HG03025 (cell line): ENCODE results near the gene LRRC45.

ENCODE experiments used
- ATAC-seq: cut with Tn5 transposase; IDR thresholded peaks from one replicate; pipeline ENCODE4 v1.9.1; 2021; ENCODE audit warnings: mild to moderate bottlenecking, moderate library complexity; ENCODE audit not compliant: unreplicated experiment, low FRiP score

Gene LRRC45

DNA sequence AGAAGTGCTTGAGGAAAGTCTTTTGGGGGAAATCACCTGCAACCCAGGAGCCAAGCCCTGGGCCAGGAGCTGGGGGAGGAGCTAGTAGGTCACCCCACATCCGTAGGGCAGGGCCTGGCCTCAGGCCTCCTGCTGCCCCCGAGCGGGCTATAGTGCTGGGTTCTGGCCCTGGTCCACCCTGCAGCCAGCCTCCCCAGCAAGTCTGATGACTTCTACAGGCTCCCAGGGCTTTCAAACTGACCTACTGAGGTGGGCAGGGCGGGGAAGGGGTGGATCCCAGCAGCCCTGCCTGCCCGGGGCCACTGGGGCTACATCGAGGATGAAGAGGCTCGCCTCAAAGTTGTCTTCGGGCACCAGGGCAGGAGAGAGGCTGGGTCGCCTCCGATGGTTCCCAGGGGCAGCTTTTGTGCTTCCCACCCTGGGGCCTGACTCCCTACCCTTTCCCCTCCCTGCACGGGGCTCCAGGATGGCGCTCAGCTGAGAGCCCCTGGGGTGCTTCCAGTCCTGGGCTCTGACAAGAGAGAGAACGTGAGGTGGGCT lies 5.4 kb upstream of the LRRC45 start:
- no peak for ATAC-seq

DNA sequence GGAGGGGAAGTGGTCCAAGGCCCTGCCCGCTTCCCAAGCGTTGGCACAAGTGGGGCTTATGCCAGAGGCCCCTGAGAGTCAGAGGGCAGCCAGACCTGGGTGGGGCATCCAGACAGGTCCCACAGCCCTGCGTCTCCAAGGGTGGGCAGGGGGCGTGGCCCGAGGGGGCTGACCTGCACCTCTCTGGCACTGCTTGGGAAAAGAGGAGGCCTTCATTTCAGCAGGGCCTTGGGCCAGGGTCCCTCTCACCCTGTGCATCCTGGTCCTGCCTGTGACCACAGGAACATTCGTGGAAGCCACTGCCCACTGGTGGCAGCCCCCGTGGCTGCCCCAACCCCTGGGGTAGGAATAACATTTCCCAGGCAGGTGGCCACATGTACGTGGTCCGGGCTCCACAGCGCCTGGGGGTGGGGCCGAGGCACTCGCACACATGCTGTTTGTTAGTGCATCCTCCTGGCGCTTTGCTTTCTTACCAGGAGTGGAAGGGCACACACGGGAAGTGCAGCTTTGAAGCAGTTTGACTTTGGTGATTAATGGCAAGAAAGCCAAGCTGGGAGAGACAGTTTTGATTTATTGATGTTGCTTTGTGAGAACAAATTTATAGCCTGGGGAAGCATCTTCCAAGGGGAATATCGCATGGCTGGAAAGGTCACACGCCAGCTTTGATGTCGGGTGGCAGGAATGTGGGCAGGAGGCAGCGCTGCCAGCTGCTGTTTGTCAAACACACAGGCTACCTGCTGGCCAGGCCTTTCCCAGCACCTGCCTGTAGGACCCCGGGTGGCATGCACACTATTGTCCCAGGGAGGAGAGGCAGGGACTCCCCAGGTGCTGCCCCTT lies 4.7 kb upstream of the LRRC45 start:
- no peak for ATAC-seq

DNA sequence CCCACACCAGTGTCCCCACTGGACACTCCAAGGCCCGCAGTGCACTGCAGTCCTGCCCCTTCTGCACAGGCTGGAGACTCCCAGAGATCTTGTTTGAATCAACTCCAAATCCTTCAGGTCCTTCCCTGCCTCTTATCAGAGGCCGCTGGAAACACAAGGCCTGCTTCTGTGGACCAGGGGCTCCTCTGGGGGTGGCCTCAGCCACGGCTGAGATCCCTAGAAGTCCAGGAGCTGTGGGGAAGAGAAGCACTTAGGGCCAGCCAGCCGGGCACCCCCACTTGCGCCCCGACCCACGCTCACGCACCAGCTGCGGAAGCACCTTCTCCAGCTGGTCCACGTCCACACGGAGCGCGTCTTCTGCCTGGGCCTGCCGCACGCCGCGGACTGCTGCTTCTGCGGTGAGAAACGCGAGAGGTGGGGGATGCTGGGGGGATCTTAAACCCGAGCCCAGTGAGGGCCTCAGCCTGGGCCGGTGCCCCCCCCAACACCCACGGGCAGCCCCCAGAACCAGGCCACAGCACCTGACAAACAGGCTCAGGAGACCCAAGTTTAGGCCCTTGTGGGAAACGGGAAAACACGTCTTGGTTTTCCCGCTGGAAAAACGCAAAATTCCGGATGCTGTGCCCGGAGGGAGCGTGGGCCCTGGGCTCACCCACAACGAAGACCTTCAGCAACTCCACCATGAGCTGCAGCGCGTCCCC lies 4.0 kb upstream of the LRRC45 start:
- ATAC-seq, result no peak

DNA sequence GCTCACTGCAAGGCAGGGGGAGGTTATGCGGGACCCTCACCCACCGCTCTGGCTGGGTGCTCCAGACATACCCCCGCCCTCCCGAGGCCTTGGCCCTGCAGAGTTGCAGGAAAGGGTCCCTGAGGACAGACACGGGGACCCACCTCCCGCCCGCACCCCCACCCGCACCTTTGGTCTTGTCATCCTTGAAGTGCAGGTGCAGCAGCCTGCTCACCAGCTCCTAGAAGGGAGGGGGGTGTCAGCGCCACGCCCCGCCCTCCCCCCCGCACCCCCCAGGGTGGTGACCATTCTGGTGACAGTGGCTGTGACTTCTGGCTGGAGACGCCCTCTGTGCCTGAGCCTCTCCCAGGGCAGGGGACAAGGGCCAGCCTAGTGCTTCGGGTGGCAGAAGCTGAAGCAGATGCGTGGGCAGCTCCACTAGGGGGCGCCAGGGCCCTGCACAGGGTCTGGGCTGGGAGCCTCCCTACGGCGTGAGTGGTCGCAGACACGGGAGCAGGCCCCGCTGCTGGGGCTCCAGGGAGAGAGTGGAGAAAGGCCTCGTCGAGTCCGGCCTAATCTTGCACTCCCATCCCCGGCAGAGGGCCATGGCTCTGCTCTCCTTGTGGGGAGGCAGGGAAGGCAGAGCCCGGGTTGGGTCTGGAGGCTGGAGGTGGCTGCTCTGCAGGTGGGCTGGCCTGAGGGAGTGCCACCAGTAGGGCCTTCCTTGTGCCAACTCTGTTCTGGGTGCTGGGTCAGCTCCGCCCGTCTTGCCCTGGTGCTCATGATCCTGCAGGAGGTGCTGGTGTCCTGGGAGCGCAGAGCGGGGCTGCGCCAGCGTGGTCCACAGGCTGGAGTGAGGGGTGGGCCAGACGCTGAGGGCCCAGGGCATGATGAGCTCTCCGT lies 3.2 kb upstream of the LRRC45 start:
- ATAC-seq, result no peak

DNA sequence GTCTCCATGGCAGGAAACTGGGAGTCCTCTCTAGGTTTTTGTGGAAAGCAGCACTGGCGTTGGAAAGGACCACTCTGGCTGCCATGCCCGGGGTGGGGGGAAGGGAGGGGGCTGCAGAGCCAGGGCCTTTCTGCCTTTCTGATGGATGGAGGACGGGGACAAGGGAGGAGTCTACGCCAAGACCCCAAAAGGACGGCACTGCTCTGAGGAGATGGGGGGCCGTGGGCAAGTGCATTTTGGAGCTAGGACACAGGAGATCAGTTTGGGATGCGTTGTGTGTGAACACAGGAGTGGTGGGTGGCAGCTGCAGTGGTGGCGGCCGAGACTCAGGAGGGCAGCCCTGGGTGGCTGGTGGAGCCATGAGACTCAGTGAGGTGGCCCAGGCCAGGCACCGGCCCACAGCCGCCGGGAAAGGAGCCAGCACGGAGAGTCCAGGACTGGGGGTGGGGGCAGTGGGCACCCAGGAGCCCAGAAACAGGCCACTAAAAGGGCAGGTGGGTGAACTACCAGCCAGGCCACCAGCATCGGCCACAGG lies 2.5 kb upstream of the LRRC45 start:
- no peak for ATAC-seq

DNA sequence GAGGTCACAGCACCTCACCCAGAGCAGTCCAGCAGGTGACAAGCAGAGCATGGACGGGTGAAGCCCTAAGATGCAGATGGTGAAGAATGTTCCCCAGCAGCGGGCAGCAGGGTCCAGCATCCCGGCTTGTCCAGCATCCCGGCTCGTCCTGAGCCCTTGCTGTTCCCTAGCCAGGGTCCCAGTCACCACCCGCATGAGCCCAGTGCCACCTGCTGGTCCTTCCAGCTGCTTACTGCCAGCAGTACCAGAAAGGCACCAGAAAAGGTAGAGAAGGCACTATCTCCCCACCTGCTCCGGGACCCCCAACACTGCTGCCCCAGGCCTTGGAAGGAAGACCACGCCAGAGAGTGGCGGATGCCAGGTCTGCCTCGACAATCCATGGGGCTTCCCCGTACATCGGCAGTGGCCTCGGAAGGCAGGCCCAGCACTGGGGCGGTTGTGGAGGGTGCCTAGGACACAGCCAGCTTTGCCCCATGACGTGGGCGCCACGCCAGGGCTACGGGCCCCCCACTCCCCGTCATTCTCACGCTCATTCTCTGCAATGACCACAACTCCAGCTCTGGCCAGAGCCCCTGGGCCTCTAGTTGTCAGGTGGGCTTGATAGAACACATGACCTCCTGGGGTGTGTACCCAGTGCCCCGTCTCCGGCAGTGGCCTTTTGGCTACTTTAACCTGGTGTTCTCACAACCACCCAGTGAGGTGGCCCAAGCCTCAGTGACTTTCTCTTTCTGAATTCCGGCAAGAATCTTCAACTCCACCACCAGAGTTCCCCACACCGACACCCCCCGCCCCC lies 1.8 kb upstream of the LRRC45 start:
- no peak for ATAC-seq

DNA sequence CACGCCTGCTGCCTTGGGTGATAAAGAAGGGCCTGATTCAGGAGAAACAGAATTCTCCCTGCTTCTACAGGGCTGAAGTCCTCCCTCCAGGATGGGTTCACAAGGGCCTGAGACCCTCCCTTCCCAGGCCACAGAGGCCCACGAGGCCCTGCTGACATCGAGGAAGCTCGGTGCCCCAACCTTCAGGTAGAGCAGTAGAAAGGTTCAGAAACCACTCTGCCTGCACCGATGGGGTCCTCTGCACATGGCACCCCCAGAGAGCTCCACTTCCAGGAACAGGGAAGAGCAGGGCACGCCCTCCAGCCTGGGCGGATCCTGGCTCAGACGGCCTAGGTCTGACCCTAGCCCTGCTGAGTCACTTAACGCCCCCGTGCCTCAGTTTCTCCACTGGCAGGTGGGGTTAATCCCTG lies 1.2 kb upstream of the LRRC45 start:
- ATAC-seq, result no peak

DNA sequence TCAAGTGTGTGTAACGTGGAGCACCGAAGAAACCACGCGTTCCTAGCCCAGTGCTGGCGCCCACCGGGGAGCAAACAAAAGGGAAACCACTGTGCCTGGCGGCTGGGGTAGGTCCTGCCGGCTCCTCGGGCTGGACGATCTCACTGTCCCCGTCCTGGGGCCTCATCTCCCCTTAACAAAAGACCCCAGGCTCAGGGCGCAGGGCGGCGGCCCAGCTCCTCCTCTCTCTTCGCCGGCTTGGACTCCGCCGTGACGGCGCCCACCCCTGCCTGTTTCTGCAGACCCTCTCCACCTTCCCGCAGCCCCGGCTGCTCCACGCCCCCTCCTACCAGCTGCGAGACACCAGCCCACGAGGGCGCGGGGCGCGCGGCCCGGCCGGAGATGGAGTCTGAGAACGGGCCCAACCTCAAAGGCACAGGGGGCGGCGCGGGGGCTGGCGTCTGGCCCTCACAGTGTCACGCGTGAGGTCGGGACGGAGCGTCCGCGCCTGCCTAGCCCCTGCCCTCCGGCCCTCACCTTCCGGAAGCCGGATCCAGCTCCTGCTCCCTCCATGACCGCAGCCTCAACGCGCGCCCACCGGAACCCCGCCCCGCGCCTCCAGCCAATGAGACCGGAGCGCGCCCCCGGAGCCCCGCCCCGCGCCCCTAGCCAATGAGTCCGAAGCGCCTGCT lies 660 bp upstream of the LRRC45 start, which contains the start of gene CENPX:
TSS of gene CENPX (minus strand) at position 569 of the 671 bp plus-strand sequence. CDS start at position 552, 17 bp downstream.
- peak; percentile 5 for ATAC-seq

DNA sequence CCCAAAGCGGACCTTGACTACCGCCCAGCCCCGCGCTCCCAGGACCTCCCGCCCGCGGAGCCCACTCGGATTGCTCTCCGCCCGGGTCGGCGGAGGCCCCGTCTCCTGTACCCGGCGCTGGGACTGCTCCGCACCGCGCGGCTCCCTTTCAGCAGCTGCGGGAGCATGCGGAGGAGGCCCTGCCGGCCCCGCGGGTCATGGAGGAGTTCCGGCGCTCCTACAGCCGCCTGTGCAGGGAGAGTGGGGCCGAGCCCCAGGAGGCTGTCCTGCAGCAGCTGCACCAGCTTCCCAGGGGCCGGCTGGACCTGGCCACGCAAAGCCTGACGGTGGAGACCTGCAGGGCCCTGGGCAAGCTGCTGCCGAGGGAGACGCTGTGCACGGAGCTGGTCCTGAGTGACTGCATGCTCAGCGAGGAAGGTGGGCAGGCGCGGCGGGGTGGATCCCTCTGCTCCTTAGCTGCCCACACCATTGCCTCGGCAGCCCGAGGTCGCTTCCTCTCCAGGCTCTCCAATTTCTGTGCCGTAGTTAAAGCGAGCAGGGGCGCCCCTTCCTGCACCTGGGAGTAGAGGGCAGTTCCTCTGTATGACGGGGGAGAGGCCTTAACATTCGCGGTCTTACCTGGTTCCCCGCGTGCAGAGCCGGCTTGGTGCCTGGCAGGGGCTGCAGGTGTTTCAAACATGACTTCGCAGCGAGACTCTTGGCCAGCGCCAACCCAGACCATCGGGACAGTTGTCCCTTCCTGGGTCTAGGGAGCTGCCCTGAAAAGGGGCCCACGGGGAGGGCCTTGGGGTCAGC lies 539 bp downstream of the LRRC45 start:
- peak; percentile 4 for ATAC-seq

DNA sequence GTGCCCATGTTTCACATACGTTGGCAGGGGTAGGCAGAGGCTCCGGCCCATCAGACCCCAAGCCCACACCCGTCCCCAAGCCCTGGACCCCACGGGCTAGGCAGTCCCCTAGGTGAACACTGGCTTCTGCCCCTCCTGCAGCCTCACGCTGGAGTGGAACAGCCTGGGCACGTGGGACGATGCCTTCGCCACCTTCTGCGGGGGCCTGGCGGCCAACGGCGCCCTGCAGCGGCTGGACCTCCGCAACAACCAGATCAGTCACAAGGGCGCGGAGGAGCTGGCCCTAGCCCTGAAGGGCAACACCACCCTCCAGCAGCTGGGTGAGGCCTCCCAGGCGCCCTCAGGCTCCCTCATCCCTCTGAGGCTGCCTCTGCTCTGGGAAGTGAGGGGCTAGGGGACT lies 1.8 kb downstream of the LRRC45 start:
- no peak for ATAC-seq

DNA sequence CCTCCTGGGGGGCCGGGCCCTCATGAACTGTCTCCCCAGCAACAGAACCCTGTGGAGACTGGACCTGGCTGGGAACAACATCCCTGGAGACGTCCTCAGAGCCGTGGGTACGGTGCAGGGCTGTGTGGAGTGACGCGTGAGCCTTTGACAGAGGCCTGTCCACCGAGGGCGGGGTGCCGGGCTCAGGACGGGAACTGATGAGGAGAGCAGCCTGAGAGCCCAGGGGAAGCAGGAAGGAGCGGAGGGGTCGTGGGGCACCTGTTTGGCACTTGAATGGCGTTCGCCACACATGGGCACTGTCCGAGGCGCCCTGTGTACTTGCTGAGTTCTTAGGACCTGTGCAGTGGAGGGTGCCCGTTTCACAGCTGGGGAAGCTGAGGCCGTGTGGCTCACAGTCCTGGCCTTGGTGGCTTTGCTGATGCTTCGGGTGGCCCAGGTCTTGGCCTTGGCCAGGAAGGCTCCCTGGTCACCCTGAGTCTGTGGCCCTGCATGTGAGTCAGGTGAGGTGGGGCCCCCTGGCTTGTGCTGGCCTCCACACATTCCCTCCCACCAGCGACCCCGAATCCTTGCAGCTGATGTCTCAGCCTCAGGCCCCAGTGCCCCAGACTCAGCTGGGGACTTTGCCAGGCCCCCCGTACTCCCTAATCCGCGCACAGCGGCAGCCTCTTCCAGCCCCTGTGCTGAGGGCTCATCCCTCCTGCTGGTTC lies 2.4 kb downstream of the LRRC45 start:
- no peak for ATAC-seq

DNA sequence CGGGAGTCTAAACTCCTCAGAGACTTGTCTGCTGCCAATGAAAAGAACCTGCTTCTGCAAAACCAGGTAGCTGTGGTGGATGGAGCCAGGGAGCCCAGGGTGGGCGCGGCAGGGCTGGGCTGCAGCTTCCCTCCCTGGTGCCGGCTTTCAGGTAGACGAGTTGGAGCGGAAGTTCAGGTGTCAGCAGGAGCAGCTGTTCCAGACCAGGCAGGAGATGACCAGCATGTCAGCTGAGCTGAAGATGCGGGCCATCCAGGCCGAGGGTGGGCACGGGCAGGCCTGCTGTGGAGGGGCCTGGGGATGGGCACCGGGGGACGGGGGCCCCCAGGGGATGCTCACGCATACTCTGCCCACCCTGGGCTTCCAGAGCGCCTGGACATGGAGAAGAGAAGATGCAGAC lies 5.1 kb downstream of the LRRC45 start:
- ATAC-seq, result no peak

DNA sequence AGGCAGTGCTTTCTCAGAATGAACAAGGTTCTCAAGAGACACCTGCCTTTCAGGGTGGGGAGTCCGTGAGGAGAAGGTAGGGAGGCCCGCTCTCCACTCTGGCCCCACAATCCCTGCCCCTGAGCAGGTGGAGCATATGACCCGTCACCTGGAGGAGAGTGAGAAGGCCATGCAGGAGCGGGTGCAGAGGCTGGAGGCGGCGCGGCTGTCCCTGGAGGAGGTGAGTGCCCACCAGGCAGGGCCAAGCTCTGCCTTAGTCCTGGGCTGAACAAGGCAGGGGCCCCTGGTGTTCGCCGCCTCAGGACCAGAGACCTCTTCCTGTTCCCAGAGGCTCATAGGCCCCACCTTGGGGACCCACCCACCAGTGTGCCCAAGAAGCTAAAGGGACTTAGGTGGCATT lies 5.9 kb downstream of the LRRC45 start:
- no peak for ATAC-seq

DNA sequence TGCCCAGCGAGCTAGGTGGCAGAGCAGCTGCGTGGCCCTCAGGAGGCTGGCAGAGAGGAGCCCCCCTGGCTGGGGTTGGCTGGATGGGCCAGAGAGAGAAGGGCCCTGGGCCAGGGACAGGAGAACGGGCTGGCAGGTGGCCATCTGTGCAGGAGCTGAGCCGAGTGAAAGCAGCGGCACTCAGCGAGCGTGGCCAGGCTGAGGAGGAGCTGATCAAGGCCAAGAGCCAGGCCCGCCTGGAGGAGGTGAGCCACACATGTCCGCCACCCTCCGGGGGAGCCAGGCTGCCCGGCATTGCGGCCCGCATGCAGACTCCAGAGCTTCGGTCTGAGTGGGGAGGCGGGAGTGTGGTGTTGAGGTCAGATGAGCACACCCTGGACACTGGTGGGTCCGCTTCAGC lies 6.3 kb downstream of the LRRC45 start:
- no peak for ATAC-seq

DNA sequence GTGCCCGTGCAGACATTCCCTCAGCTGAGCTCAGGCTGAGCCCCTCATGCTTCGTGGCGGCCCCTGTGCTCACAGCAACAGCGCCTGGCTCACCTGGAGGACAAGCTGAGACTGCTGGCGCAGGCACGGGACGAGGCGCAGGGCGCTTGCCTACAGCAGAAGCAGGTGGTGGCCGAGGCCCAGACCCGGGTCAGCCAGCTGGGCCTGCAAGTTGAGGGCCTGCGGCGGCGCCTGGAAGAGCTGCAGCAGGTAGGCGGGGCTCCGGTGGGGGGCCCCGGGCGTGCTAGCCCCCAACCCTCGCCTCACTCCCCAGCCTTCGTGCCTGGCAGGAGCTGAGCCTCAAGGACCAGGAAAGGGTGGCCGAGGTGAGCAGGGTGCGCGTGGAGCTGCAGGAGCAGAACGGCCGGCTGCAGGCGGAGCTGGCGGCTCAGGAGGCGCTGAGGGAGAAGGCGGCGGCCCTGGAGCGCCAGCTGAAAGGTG lies 6.9 kb downstream of the LRRC45 start:
- no peak for ATAC-seq

DNA sequence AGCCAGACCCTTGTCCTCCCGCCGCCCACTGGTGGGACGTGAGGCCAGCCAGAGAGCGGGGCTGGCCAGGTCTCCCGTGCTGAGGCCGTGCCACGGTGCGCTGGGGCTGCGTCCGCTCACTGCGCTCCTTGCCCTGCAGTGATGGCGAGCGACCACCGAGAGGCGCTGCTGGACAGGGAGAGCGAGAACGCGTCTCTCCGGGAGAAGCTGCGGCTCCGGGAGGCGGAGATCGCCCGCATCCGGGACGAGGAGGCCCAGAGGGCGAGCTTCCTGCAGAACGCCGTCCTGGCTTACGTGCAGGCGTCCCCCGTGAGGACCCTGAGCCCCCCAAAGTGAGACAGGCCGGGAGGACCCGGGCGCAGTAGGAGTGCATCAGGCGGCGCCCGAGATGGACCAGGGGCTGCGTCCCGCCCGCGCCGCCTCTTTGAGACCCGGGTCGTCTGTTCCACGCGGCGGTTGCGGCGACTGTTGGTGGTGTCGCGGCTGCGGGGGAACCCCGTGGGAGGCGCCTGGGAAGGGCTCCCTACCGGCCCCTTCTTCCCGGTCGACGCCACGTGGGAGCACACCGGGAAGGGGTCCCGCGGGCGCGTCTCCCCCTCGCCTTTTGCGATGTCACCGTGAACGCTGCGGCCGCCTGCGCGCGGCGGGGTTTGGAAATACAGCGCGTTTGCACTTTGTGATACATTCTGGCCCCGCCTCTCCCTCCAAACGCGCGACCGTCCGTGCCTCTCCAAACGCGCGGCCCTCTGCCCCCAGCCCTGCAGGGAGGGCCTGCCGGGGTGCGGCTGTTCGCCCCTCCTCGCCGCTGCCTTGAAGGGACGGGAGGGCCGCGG lies 7.6 kb downstream of the LRRC45 start:
- no peak for ATAC-seq
